Central memory CD8-positive, alpha-beta T cell (primary cell): Measurements from ENCODE around the gene ELMO1.

Experiments
- ATAC-seq: fragments of 150-1000 bp; cut with Tn5 transposase; replicated peaks from 2 replicates; pipeline ENCODE4 v1.10.0; 2022; ENCODE audit warnings: mild to moderate bottlenecking, moderate FRiP score, moderate number of reproducible peaks; ENCODE audit not compliant: poor library complexity, severe bottlenecking; ENCODE audit errors: extremely low read depth
- DNase-seq, 2 donors: peaks; one replicate each; pipeline ENCODE4 v3.0.0; 2021; ENCODE audit warnings: low spot score in 2 of 2
- H3K27ac Mint-ChIP-seq: one replicate; pipeline ENCODE4 v1.8.0; 2022; ENCODE audit warnings: low read depth, mild to moderate bottlenecking, moderate library complexity, mixed read lengths
- H3K27me3 Mint-ChIP-seq: one replicate; pipeline ENCODE4 v1.8.0; 2022; ENCODE audit warnings: mixed read lengths
- H3K36me3 Mint-ChIP-seq: one replicate; pipeline ENCODE4 v1.8.0; 2022; ENCODE audit warnings: mild to moderate bottlenecking, moderate library complexity, mixed read lengths; ENCODE audit not compliant: insufficient read depth
- H3K4me1 Mint-ChIP-seq: one replicate; pipeline ENCODE4 v1.8.0; 2022; ENCODE audit warnings: mixed read lengths
- H3K4me3 Mint-ChIP-seq: one replicate; pipeline ENCODE4 v1.8.0; 2022; ENCODE audit warnings: mild to moderate bottlenecking, moderate library complexity, mixed read lengths
- H3K9me3 Mint-ChIP-seq: one replicate; pipeline ENCODE4 v1.8.0; 2022; ENCODE audit warnings: mixed read lengths

The ELMO1 gene

DNA sequence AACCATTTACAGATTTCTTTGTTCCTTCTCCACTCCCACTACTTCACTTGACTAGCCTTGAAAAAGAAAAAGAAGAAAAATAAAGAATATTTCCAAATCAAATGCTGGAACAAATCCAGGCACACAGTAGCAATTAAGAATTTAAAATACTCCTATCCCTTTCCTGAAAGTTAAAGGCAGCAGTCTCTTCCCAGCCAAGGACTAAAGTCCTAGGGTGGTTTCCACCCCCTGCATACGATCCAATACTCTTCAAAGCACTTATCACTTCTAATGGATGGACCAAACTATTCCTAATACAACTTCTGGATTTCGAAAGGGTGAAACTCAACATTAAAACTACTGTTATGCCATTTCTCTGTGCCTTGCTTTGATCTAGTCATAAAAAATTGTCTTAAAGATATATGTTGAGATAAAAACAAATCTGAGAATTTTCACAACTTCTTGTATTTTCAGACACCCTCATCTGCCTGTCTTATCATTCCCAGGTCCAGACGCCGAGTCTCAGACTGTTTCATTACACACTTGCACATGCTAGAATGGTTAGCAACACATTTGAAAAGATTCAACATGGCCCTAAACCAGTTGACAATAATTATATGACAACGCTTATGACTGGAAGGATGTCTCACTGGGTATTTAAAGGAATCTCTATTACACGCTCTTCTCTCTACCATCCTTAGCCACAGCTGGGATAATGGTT is 13.4 kb downstream of the ELMO1 start:
- no peak for ATAC-seq
- Mint-ChIP-seq H3K27ac (no peak overlapping the region), H3K9me3 (no peaks in the 10 kb centered on the region)

GRCh38 chr7:37434529-37434928 is 14.1 kb downstream of the ELMO1 start:
- H3K4me3 Mint-ChIP-seq: no peak overlapping the region
- no peak for ATAC-seq
- peaks cover 56% of the 10 kb centered on the region for H3K4me1 Mint-ChIP-seq
- H3K9me3 Mint-ChIP-seq: no peaks in the 10 kb centered on the region
- no peak overlapping the region for H3K27ac Mint-ChIP-seq
- no peaks in the 10 kb centered on the region for H3K27me3 Mint-ChIP-seq
- H3K36me3 Mint-ChIP-seq: peaks cover 4% of the 10 kb centered on the region
- no peak for DNase-seq

More for the DNA sequence above, 13.4 kb downstream of the ELMO1 start:
- H3K4me3 Mint-ChIP-seq: no peak overlapping the region
- DNase-seq: no peak
- peaks cover 2% of the 10 kb centered on the region for H3K36me3 Mint-ChIP-seq
- peaks cover 54% of the 10 kb centered on the region for H3K4me1 Mint-ChIP-seq
- H3K27me3 Mint-ChIP-seq: no peaks in the 10 kb centered on the region

- ATAC-seq: no peak
- Mint-ChIP-seq H3K4me3 (no peak overlapping the region), H3K9me3 (no peaks in the 10 kb centered on the region), H3K36me3 (peaks cover 8% of the 10 kb centered on the region), H3K4me1 (peaks cover 55% of the 10 kb centered on the region), H3K27ac (peak overlapping the region; percentile 13), H3K27me3 (no peaks in the 10 kb centered on the region)
- no peak for DNase-seq
Observed at GRCh38 chr7:37433166-37433565, 15.5 kb downstream of the ELMO1 start.

DNA sequence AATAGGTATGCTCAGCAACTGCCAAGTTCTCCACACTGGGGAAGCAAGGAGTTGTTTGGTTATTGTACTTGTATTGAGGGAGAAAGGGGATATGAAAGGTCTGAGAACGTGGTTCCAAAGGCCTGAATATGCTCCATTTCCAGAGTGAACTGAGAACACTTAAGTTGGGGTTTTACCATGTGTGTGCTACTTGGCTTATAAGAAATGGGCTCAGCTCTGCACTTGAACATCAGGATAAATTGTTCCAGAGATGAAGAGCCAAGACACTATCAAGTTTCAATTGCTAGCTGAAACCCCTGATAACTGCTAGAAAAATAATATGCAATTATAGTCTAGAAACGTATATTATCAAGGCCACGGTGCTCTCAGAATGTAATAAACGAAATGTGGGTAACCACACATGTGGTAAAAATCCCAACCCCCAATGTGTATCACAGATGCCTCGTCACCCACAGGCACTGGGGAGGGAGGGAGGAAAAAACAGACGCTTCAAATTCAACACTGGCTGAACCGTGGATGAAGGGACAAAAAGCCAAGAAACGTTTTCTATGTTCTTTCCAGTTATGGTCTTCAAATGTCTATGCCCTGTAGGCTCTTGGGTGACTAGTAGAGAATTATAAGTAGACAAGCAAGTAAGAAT is 16.3 kb downstream of the ELMO1 start:
- Mint-ChIP-seq H3K9me3 (no peaks in the 10 kb centered on the region), H3K36me3 (peaks cover 8% of the 10 kb centered on the region), H3K4me1 (peaks cover 55% of the 10 kb centered on the region), H3K27me3 (no peaks in the 10 kb centered on the region), H3K27ac (peak overlapping the region; percentile 13), H3K4me3 (no peak overlapping the region)
- ATAC-seq (peak; percentile 65), DNase-seq (no peak)

DNA sequence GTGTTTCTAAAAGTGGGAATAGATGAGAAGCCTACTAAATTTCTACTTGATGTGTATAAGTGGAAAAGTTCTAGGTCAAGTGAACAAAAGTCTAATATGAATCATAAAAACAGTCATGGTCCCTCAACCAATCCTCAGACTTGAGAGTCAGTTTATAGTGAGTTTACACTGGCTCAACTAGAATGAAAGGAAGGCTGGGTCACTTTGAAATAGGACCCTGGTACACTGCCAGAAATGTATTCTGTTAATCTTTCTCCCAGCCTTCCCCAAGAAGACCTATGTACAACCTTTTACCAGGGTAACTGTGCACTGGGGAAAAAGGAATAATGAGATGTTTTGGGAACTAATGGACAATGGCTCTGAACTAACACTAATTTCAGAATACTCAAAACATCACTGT is 17.3 kb downstream of the ELMO1 start:
- Mint-ChIP-seq H3K36me3 (peaks cover 10% of the 10 kb centered on the region), H3K4me1 (peaks cover 55% of the 10 kb centered on the region)

DNA sequence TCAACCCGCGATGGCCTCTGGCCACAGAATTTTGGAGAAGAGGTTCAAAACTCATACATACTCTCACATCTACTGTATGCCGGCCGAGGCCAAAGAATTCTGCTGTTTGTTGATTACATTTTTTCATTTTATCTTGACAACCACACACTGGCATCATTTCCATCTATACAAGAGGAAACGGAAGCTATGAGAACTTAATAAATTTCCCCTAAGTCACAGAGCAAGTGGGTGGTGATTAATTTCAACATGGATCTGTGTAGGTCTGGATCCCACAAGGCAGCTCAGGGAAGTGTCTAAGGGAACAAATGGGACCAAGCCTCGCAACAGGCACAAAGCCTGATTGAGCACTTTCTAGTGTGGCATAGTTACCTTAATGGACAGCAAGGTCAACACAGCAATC is 18.0 kb downstream of the ELMO1 start:
- Mint-ChIP-seq H3K9me3 (no peaks in the 10 kb centered on the region), H3K36me3 (peaks cover 10% of the 10 kb centered on the region), H3K27me3 (no peaks in the 10 kb centered on the region), H3K4me3 (no peak overlapping the region), H3K4me1 (peaks cover 52% of the 10 kb centered on the region), H3K27ac (no peak overlapping the region)
- DNase-seq (no peak), ATAC-seq (no peak)

More for the DNA sequence above, 17.3 kb downstream of the ELMO1 start:
- Mint-ChIP-seq H3K4me3 (no peak overlapping the region), H3K9me3 (no peaks in the 10 kb centered on the region), H3K27me3 (no peaks in the 10 kb centered on the region), H3K27ac (no peak overlapping the region)
- ATAC-seq (no peak), DNase-seq (no peak)

- peaks cover 10% of the 10 kb centered on the region for H3K36me3 Mint-ChIP-seq
- DNase-seq: no peak
- H3K4me1 Mint-ChIP-seq: peaks cover 48% of the 10 kb centered on the region
- H3K4me3 Mint-ChIP-seq: no peak overlapping the region
- H3K27me3 Mint-ChIP-seq: no peaks in the 10 kb centered on the region
- H3K9me3 Mint-ChIP-seq: no peaks in the 10 kb centered on the region
- H3K27ac Mint-ChIP-seq: no peak overlapping the region
- ATAC-seq: no peak
Observed at GRCh38 chr7:37430171-37430570, 18.5 kb downstream of the ELMO1 start.

GRCh38 chr7:37429435-37429791 is 19.3 kb downstream of the ELMO1 start:
- Mint-ChIP-seq H3K4me3 (no peak overlapping the region), H3K27ac (no peak overlapping the region), H3K9me3 (no peaks in the 10 kb centered on the region), H3K36me3 (peaks cover 10% of the 10 kb centered on the region), H3K4me1 (peaks cover 40% of the 10 kb centered on the region), H3K27me3 (no peaks in the 10 kb centered on the region)
- ATAC-seq (no peak), DNase-seq (no peak)

- Mint-ChIP-seq H3K27ac (no peak overlapping the region), H3K9me3 (no peaks in the 10 kb centered on the region), H3K27me3 (no peaks in the 10 kb centered on the region), H3K36me3 (peaks cover 10% of the 10 kb centered on the region), H3K4me1 (peaks cover 38% of the 10 kb centered on the region), H3K4me3 (no peak overlapping the region)
- ATAC-seq (no peak), DNase-seq (no peak)
Observed at GRCh38 chr7:37428681-37429434, 19.8 kb downstream of the ELMO1 start.

DNA sequence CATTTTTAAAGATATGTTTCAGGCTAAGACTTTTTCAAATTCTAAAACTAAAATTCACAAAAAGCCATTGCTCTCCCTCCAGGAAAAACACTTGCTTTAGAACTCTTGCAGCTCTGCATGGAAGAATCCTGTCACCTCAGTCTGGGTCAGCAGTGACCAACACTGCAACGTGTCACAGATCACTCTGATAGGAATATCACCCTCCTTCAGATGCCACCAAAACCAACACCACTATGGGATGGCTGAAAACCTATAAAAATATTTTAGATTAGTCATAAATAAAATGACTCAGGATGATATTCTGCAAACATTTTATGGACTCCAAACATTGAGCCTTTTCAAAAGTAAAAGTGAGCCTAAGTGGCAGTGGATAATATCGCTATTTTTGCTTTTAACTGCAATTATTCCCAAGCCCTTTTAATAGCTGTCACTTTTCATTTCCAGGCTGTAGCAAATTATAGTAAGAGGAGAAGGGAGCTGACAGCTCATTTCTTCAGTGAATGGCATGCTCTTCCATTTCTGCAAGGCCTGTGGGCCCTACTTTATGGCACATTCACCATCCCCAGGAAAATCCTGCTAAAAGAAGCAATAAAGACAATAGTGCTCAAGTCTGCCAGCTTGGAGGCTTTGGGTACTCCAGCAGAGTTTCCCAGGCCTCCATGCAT is 21.3 kb downstream of the ELMO1 start:
- Mint-ChIP-seq H3K4me1 (peaks cover 23% of the 10 kb centered on the region), H3K27me3 (no peaks in the 10 kb centered on the region), H3K4me3 (no peak overlapping the region), H3K9me3 (no peaks in the 10 kb centered on the region), H3K36me3 (peaks cover 10% of the 10 kb centered on the region), H3K27ac (no peak overlapping the region)
- ATAC-seq (no peak), DNase-seq (no peak)

- Mint-ChIP-seq H3K4me1 (peaks cover 26% of the 10 kb centered on the region), H3K36me3 (peaks cover 10% of the 10 kb centered on the region), H3K9me3 (no peaks in the 10 kb centered on the region), H3K4me3 (no peak overlapping the region), H3K27me3 (no peaks in the 10 kb centered on the region), H3K27ac (no peak overlapping the region)
- no peak for ATAC-seq
- DNase-seq: no peak
Observed at GRCh38 chr7:37425498-37425897, 23.2 kb downstream of the ELMO1 start.

GRCh38 chr7:37424995-37425394 is 23.7 kb downstream of the ELMO1 start:
- no peaks in the 10 kb centered on the region for H3K9me3 Mint-ChIP-seq
- peaks cover 26% of the 10 kb centered on the region for H3K4me1 Mint-ChIP-seq
- DNase-seq: no peak
- ATAC-seq: no peak
- no peaks in the 10 kb centered on the region for H3K27me3 Mint-ChIP-seq
- peaks cover 6% of the 10 kb centered on the region for H3K36me3 Mint-ChIP-seq
- H3K27ac Mint-ChIP-seq: no peak overlapping the region
- no peak overlapping the region for H3K4me3 Mint-ChIP-seq
